GM18907 (cell line): ENCODE measurements around the gene PALS2.

Source experiments
- ATAC-seq: cut with Tn5 transposase; IDR thresholded peaks from one replicate; pipeline ENCODE4 v1.9.1; 2021; ENCODE audit warnings: mild to moderate bottlenecking, moderate library complexity; ENCODE audit not compliant: unreplicated experiment

PALS2 gene

GRCh38 chr7:24587853-24588252, 14.6 kb downstream of the PALS2 start:
- peak; percentile 69 for ATAC-seq

DNA sequence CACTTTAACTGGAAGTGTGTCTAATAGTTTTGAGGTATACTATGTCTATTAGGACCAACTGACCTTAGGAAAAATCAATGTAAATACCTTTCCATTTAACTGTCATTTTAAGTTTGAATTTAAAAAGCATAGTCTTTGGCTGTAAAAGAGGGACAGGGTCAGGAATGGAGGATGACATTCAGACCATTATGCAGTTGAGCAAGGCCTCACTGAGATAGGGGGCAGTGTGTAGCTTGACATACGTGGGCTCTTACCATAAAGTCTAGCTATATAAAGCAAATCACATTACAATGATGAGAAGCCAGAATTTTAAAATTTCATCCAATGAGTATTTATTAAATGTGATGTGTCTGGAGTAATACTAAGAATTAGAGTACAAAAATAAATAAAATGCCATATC, 17.9 kb downstream of the PALS2 start:
- ATAC-seq: no peak

- peak; percentile 47 for ATAC-seq
These were observed 22.6 kb downstream of the PALS2 start for GRCh38 chr7:24595671-24596418.

DNA sequence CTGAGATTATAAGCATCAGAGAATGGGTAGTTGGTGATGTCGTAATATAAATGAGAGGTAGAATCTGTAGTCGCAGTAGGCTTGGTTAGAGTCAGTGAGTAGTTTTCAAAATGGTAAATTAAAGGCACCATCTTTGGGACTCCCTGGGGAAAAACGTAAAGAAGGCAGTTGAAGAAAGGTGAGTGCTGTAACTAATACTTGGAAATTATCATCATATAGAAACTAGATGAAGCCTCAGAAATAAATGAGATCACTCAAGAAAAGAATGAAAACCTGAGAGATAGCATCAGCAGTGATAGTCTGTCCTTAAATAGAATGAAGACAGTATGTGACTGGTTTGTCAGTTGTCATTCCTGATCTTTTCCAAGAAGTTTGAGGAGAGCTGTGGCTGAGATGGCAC, 23.8 kb downstream of the PALS2 start:
- ATAC-seq: no peak

GRCh38 chr7:24601600-24601999, 28.3 kb downstream of the PALS2 start:
- ATAC-seq: no peak

DNA sequence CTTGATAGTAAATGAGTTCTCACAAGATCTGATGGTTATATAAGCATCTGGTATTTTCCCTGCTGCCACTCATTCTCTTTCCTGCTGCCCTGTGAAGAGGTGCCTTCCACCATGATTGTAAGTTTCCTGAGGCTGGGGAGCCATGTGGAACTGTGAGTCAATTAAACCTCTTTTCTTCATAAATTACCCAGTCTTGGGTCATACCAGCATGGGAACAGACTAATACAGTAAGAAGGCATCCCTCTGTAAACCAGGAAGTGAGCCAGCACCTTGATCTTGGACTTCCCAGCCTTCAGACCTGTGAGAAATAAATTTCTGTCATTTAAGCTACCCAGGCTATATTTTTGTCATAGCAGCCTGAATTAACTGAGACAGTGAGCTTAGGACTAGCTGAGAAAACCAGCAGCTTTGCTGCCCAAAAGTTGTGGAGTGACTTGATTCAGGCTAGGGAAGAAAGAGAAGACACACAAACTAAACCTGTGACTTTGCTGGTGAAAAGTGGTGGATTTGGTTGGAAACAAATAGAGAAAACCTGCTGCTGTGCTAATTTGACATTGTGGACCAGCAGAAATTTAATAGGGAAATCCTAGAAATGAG, 29.7 kb downstream of the PALS2 start:
- ATAC-seq: no peak

DNA sequence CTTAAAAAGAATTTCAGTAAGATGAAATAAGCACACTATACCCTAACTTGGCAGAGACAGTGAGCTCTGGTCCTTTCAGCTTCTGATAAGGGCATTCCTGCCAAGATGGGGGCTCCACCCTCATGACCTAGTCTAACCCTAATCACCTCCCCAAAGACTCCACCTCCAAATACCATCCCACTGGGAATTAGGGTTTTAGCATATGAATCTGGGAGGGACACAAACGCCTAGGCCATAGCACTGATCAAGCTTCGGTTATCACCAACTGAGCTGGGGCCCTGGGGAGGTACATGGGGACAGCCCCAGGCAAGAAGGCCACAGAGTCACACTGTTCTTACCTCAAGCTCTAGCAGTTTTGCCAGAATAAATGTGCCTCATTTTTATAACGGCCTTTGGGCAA, 31.4 kb downstream of the PALS2 start:
- no peak for ATAC-seq

DNA sequence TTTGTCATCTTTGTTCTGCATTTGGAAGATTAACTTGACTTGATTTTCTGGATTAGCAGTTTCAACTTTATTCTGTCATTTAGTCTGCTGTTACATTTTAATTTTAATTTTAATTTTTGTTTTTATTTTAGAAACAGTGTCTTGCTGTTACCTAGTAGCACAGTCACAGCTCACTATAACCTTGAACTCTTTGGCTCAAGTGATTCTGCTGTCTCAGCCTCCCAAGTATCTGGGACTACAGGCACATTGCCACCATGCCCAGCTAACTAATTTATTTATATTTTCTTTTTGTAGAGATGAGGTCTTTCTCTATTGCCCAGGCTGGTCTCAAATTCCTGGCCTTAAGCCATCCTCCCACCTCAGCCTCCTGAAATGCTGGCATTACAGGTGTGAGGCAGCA, 35.3 kb downstream of the PALS2 start:
- ATAC-seq: no peak

DNA sequence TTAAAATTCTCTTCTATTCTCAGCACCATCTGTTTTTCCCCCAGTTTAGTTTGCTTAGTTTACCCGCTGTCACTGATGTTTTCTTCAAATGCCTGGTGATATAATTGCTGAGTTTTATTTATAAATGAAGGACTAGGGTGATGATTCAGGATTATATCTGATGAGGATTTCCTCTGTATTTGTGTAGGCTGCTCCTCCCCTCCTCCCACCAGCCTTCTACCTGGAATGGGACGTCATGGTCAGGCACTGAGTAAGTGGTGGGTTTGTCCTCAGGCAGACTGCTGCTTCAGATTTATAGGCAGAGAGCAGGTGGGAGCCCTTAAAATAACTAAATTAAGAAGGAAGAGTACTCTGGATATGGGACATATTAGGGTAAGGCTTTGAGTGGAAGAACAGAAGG, 35.8 kb downstream of the PALS2 start:
- ATAC-seq: no peak

DNA sequence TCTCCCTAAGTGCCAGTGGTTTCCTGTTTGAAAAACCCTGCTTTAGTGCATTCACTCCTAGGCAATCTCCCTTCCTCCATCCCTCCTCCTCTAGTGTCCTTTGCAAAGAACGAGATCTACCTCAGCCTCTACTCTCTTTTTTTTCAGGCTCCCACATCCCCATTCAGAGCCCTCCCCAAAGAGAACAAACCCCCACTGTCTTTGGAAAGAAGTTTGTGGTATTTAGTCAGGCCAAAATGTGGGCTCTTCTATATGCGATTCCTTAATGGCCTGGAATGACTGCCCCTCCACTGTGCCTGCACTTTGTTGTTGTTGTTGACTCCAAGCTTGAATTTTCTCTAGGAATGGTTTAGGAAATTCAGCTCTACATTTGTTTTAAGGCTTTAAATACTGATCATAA, 36.3 kb downstream of the PALS2 start:
- ATAC-seq: no peak

GRCh38 chr7:24611130-24611529, 37.9 kb downstream of the PALS2 start:
- no peak for ATAC-seq

DNA sequence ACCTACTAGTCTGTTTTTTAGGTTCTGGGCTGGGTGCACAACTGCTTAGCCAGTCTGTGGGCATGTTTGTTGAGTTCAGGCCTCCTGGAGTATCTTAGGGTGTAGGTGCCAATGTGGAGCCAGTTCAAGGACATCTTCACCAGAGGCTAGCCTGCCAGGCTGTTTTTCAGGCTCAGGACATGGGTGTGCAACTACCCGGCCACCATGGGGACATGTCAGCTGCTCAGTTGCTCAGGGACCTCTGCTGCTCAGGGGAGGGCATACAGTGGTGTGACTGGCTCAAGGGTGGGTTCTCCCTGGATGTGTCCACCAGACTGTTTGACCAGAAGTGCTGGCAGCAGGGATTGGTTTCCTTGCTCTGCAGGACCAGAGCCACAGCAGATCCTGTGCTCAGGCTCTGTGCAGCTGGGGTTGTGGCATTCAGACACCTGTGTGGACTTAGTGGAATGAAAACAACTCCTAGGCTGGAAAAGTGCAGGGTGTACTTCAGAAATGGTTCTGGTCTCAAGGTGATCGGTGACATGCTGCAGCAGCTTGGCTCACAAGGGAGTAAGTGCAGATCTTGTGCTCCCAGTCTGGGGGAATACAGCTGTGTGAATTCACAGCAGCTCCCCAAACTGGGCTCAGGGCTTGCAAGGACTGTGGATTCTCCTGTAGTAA, 44.8 kb downstream of the PALS2 start:
- ATAC-seq: no peak

GRCh38 chr7:24619978-24620377, 46.7 kb downstream of the PALS2 start:
- ATAC-seq: no peak

DNA sequence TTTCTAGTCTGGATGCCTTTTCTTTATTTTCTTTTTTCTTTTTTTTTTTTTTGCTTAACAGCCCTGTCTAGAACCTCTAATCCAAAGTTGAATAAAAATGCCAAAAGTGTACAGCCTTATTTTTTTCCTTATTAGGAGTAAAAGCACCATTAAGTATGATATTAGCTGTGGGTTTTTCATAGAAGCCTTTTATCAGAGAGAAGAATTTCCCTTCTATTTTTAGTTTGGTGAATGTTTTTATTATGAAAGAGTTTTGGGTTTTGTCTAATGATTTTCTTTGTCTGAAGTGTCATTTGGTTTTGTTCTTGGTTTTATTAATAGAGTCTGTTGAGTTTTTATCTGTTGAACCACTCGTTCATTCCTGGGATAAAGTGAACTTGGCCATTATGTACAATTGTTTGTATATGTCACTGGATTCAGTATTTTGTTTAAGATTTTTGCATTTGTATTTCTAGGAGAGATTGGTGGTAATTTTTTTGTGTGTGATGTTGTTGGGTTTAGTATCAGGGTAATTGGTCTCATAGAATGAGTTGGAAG, 49.5 kb downstream of the PALS2 start:
- no peak for ATAC-seq
